GM12875 (cell line): Measurements from ENCODE around the gene SOX10.

Experiments
- H3K4me3 ChIP-seq: one replicate; pipeline ENCODE4 v1.5.1; 2011; ENCODE audit warnings: low read depth, low read length, control low read depth
- CTCF ChIP-seq: IDR thresholded peaks from 2 replicates; pipeline ENCODE4 v1.5.1; 2011; ENCODE audit warnings: low read depth, mild to moderate bottlenecking, control low read depth, inconsistent platforms, low read length, moderate library complexity, borderline replicate concordance; ENCODE audit not compliant: insufficient read depth

SOX10 gene

GRCh38 chr22:37942133-37942532 is 42.2 kb downstream of the SOX10 start:
- no peak for TF ChIP-seq CTCF

GRCh38 chr22:37940698-37941376 is 43.5 kb downstream of the SOX10 start:
- no peak overlapping the region for H3K4me3 ChIP-seq
- TF ChIP-seq CTCF: no peak

More at GRCh38 chr22:37942133-37942532, 42.2 kb downstream of the SOX10 start:
- no peak overlapping the region for H3K4me3 ChIP-seq

GRCh38 chr22:37933711-37934376 is 50.5 kb downstream of the SOX10 start:
- peak; percentile 99 for TF ChIP-seq CTCF
- no peak overlapping the region for H3K4me3 ChIP-seq

GRCh38 chr22:37932821-37933578 is 51.4 kb downstream of the SOX10 start:
- H3K4me3 ChIP-seq: no peak overlapping the region
- TF ChIP-seq CTCF: no peak

GRCh38 chr22:37932401-37932800 is 52.0 kb downstream of the SOX10 start:
- TF ChIP-seq CTCF: no peak
- no peak overlapping the region for H3K4me3 ChIP-seq

- no peak for TF ChIP-seq CTCF
- H3K4me3 ChIP-seq: no peak overlapping the region
Measured at GRCh38 chr22:37931893-37932389, 52.4 kb downstream of the SOX10 start.
